ENCODE measurements around the gene SMIM44.
"Not testable (repeated sequence)": the region's sequence is repeated elsewhere in the genome, so short reads cannot be mapped to it uniquely, and the experiment has no call there.

Gene SMIM44

DNA sequence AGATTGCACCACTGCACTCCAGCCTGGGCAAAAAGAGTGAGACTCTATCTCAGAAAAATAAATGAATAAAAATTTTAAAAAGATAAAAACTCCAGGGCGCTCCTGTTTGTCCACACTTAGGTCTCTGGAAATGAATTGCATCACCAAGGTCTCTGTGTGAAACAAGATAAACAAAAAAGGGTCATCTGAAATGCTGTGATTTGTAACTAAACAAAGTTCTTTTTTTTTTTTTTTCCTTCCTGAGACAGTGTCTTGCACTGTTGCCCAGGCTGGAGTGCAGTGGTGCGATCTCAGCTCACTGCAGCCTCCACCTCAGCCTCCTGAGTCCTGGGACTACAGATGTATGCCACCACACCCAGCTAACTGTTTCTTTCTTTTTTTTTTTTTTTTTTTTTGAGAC is 34.4 kb upstream of the SMIM44 start:
- no peak for DNase-seq (ENCODE audit: low read depth)

DNA sequence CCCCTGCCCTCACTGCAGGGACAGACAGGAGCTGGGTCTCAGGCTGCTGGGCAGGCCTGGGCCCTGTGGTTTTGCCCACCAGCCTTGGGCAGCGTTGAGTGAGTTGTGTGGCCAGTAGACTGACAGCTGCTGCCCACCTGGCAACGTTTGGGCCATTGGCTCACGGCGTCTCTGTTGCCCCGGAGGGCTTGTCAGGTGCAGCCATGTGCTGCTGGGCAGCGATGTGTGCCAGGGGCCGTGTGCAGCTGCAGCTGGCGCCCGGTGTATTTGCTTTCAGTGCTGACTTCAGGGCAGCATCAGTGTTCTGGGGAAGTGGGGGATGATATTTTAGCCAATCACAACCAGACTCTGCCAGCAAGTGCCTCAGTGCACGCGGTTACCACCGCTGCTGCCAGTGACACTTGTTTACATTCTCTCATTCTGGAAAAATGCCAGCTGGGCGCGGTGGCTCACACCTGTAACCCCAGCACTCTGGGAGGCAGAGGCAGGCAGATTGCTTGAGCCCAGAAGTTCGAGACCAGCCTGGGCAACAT is 33.5 kb upstream of the SMIM44 start:
- no peak for DNase-seq (ENCODE audit: low read depth)

DNA sequence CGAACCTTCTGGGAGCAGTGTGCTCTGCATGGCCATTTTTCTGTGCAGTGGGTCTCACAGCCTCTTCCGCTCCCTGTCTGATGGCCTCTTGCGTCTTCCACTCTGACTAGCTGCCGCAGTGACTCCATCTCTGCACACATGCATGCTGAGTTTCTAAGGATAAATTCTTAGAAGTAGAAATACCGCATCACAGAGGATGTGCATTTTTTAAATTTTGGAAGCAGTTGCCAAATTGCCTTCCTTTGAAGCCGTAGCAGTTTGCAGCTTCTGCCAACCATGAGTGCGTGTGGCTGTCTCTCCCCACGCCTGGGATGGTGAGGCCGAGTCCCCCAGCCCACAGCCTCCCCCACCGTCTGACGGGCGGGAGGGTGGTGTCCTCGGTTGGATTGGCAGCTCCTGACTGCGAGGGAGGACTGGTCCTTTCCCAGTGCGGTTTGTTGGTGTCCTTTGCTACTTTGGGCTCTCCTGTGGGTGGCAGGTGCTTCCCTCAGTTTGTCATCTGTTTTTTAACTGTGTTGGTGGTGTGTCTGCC is 32.7 kb upstream of the SMIM44 start:
- no peak for DNase-seq (ENCODE audit: low read depth)

DNA sequence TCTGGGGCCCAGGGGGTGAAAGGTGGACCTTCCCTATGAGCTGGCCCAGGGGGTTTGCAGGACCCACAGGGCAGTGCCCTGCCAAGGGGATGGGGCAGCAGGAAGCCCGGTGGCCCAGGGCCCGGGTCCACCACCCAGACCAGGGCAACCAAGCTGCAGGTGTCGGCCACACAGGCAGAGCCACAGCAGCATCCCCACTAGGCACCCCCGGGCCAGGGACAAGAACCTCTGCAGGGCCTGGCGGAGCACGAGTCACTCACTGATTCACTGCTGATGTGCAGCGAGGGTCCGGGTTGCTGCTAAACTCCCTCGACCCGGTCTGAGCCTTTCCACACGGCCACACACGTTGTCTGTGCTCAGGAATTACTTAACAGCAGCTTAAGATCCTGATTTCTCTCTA is 31.7 kb upstream of the SMIM44 start:
- DNase-seq (ENCODE audit: low read depth): no peak

DNA sequence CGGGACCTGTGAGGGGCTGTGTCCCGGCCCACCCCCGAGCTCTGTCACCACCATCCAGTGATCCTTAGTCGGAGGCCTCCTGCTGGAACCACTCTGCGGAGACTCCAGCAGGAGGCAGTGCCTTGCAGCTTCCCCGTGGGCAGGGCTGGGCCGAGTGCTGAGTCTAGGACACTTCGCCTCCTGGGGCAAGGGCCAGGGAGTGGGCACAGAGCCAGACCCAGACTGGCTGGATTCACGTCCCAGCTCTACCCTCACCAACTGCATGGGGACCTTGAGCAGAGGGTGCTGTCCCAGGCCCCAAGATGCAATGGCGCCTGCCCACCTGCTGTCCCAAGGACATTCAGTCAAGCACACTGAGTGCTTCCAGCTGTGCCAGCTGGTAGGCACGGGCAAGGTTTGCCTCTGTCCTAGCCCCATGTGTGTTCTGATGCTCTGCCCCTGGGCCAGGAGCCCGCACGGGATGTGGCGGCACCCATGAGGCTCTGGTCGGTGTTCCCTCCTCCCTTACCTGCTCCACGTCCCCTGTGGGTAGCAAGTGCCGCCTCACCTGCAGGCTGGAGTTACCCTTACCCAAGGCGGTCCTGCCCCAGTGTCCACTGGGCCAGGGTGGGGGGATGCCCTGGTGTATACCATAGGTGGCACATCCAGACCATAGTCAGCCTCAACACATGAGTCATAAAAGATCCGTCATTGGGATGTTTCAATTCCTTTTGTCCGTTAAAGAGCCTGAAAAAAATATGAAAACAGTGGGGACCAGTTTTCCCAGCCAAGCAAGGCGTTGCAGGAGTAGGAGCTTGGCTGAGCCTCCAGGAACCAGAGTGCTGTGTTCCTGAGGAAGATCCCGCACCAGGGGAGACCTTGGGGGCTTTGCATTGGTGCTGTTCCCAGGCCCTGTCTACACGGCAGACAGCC is 30.2 kb upstream of the SMIM44 start:
- DNase-seq (ENCODE audit: low read depth): no peak

DNA sequence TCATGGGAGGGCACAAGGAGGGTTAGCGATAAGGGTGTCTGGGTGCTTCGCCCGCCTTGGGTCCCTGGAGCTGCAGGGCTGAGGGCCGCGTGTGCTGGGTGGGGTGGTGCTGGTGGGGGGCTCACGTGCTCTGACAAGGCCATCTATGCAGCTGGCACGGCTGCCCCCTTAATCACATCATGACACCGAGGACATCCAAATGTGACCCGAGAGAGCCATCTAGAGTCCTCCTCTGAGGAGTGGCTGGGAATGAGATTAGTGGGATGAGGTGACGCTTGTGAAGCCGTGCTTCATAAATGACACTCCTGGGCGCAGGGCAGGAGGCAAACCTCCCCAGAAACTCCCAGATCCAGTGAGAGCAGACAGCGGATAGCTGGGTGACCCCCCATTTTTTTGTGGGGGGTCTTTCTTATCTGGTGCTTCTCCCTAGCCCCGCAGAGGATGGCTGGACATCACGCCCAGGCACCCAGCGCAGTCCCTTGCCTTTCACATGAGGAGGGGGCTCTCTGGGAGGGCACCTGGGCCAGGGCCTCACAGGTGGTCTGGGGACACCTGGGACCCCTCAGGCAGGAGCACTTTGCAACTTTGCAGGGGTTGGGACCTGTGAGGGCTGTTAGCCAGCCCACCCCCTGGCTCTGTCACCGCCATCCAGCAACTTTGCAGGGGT is 29.5 kb upstream of the SMIM44 start:
- no peak for DNase-seq (ENCODE audit: low read depth)

DNA sequence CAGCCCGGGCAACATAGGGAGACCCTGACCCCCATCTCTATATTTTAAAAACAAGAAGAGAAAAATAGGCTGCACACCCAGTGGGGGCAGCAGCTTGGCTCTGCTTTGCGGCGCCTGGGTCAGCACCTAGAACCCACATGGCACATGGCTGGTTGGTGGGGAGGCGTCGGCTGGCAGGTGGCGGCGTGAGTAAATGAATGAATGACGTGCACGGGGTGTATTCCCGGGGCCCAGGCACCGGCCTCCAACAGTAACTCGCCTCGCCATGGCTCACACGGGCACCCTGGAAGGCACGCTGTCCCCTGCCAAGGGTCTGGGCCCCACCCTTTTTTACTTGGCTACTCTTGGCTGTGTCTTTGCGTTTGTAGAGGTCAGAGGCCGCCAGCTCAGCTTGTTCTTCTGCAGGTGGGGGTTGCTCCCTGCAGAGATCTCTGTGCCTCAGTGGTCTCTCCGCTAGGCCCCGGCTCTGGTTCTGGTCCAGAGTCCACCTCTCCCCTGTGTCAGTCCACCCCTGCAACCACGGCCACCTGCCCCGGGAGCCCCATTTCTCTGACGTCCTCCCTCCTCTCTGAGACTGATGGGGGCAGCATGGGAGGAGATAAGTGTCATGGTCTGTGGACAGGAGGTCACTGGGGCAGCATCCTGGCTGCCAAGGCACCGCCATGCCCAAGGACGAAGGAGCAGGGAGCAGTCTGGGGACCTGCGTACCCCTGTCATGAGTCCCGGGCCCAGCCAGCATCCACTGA is 28.4 kb upstream of the SMIM44 start:
- no peak for DNase-seq (ENCODE audit: low read depth)

DNA sequence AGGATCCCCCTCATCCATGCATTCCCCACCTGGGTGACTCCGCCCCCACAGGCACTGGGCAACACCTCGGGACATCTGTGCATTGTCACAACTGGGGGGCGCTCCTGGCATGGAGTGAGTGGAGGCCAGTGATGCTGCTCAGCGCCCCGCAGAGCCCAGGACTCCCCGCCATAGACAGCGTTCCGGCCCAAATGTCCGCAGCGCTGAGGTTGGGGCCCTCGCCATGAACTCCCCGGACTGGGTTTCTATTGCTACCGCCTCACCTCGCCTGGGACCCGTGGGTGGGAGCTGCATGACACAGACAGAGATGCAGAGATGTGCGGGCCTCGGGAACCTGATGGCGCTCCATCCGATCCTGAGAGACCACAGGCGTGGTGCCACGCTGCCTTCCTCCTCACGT is 27.5 kb upstream of the SMIM44 start:
- no peak for DNase-seq (ENCODE audit: low read depth)

DNA sequence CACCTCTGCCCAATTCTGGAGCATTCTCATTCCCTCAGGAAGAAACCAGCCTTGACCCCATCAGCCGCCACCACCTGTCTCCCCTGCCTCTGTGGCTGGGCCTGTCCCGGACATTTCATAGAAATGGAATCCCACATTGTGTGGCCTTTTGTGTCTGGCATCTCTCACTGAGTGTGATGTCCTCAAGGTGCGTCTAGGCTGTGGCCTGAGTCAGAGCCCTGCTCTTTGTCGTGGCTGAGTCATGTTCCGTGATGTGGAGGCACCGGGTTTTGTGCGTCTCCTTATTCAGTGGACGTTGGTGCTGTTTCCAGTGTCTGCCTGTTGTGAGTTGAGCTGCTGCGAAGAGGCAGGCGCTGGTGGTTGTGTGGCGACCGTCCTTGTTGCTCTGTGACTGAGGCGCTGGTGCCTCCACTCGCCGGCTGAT is 26.3 kb upstream of the SMIM44 start:
- no peak for DNase-seq (ENCODE audit: low read depth)

DNA sequence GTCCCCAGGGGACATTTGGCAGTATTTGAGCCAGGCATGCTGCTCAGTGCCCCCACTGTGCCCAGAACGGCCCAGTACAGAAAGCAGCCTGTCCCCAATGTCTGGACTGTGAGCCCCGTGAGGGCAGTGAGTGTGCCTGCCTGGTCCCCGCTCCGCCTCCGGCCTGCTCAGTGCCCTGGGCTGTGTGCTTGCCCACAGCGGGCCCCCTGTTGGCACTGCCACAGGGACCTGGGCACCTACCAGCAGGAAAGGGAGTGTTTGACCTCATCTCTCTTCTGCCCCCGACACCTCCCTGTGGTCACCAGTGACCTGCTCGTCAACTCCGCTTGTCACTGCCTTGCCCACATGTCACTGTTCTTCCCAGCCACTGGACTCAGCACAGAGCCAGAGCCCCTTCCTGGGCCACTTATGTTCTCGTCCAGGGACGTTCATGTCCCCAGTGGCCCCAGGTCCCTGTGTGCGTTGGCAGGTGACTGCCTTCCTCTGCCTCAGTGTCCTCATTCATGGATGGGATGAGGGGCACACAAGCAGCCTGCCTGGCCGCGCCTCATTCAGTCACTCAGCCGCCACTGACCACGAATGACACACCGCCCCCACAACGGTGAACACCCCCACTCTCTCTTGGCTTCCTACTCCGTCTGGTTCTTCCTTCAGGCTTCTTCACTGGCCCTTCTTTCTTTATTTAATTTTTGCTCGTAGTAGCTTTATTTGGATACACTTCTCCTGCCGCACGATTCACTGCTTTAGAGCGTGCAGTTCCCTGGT is 25.7 kb upstream of the SMIM44 start:
- DNase-seq (ENCODE audit: low read depth): no peak

DNA sequence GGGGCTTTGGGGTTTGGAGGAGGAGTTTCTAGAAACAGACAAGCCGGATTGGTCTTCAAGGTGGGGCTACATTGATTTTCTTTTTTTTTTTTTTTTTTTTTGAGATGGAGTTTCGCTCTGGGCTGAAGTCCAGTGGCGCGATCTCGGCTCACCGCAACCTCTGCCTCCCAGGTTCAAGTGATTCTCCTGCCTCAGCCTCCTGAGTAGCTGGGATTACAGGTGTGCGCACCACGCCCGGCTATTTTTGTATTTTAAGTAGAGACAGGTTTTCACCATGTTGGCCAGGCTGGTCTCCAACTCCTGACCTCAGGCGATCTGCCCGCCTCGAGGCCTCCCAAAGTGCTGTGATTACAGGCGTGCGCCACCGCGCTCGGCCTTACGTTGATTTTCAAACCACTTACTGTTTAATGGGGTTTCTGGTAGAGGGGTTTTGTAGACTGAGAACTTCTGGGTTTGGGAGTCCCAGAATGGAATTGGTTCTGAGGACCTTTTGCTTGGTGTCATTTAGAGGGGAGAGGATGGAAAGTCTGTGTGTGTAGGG is 24.9 kb upstream of the SMIM44 start:
- not testable (repeated sequence) for DNase-seq (ENCODE audit: low read depth)

DNA sequence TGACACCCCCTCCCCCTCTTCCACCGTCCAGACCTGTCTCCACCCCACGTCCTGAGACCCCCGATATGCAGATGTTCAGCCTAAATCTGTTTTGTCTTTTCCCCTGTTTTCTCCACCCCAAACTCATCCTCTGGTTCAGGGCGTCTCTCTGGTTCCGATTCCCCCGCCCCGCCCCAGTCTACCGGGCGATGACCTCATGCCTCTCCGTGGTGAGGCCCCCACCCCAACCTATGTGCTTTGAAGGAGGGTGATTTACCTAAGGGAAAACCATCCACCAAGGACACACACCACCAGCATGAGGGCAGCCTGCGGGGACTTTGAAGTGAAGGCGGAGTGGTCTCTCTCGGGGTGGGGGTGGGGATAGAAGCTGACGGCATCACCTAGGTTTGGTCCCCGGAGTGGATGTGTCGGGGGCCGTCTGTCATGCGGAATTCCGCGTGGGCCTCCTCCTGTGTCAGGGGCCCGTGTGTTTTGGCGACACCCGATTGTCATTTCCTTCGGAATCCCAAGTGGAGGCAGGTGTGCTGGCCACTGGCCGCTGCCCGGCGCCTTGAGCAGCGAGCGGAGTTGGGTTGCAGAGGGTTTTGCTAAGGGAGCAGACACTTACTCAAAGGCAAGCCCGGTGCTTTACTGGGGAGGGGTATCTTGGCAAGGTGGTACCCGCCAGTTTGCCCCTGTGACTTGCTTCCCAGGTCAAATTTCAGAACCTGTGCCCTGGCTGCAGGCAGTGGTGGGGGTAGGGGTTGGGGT is 24.3 kb upstream of the SMIM44 start:
- DNase-seq (ENCODE audit: low read depth): no peak

DNA sequence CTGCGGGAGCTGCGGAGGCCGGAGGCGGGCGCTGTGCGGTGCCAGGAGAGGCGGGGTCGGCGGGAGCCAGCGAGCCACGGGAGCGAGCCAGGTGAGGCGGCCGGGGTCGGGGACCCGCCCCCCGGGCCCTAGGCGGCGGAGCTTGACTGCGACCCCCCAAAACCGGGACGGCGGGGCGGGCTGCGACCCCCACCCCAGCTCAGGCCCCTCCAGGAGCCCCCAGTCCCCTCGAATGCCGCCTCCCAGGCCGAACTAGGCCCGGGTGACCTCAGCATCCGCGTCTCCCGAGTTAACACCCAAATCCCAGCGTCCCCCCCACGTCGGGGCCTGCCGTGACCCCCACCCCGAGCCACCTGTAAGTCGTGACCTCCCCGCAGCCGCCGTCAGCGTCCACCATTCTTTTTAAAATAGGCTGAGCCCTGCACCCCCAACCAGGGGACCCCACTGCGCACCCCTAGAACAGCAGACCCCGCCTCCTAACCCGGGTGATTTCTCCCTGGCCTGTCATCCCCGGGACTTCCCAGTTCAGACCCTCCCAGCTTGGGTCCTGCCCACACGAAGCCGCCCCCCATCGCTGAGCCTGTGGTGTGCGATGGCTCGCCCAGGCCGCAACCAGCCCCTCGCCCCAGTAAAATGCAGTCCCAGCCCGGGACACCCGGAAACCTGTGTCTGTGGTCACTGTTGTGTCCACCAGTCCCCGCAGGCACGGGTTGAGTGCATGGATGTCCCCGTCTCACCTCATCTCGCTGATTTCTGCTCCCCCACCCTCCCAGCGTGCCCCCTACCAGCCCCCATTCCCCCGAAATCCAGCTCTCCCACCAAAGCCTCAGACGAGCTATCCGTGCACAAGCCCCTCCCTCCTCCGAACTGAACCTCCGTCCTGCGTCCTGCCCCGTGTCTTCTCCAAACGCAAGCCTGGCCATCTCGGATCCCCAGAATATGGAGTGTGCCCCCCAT is 23.4 kb upstream of the SMIM44 start:
- DNase-seq (ENCODE audit: low read depth): no peak

DNA sequence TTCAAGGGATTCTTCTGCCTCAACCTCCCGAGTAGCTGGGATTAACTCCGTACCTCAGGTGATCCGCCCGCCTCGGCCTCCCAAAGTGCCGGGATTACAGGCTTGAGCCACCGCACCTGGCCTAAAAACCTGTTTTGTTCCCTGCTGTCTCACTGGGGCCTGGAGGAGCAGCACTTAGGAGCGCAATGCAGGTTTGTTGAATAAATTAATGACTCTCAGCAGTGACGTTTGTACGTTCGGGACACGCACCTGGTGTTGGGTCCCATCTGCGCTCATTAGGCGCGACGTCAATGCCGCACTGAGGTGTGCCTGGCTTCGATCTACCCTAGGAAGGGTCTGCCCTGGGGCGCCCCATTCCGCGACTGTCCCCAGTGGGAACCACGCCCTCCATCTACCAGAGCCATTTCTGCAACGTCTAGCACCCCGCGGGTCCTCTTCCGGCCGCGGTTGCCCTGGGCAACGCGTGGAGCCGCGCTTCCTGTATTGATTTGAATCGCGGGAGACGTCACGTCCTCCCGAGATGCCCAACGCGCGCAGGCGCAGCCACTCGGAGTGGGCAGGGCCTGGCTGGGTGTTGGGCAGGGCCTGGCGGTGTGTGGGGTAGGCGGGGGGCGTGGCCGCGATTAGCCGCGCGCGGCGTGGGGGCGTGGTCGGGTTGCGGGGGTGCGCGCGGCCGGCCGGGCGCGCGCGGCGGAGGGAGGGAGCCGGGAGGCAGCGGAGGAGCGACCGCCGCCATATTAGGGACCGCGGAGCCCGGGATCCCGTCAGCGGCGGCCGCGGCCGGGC is 22.6 kb upstream of the SMIM44 start, which contains the start of gene FZR1:
Gene FZR1, plus strand, starts transcription at position 714 of the 786 bp plus-strand sequence. CDS start 16,679 bp downstream, outside the sequence.
- DNase-seq (ENCODE audit: low read depth): peak; percentile 90

DNA sequence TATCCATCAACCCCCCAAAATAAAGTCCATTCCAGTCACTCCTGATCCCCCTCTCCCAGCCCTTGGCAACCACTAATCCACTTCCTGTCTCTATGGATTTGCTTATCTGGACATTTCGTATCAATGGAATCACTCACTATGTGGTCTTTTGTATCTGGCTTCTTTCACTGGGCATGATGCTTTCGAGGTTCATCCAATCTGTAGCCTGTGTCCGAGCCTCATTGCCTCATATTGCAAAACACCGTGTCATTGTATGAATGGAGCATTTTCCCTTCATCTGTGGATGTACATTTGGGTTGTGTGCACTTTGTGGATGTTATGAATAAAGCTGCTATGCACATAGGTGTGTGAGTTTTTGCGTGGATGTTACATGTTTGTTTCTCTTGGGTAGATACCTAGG is 21.5 kb upstream of the SMIM44 start:
- no peak for DNase-seq (ENCODE audit: low read depth)

DNA sequence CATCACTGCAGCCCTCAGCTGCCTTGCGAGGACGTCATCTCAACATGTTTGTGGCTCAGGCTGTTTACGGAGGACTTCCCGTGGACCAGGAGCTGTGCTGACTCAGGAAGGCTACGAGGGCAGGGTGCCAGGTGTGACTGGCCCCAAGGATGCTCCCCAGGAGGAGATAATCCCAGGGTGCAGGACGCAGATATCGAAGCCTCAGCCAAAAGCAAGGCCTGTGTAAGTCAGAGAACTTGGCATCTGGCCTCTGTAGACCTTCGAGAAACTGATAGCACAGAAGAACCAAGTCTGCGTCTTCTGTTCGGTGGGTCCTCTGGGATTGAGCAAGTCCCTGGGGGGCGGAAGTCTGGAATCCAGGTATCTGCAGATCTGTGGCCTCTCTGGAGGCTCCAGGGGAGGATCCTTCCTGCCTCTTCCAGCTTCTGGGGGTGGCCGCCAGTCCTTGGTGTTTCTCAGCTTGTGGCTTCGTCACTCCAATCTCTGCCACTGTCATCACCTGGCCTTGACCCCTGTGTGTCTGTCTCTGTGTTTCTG is 19.9 kb upstream of the SMIM44 start:
- no peak for DNase-seq (ENCODE audit: low read depth)

DNA sequence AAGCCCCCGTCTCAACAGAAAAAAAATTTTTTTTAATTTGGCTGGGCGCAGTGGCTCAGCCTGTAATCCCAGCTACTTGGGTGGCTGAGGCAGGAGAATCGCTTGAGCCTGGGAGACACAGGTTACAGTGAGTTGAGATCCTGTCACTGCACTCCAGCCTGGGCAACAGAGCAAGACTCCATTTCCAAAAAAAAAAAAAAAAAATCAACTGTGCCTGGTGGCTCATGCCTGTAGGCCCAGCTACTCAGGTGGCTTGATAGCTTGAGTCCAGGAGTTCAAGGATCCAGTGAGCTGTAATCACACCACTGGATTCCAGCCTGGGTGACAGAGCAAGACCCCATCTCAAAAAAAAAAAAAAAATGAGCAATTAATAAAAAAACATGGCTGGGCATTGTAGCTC is 18.5 kb upstream of the SMIM44 start:
- DNase-seq (ENCODE audit: low read depth): no peak

Data from HS-27A (cell line).